Stimulated activated CD4-positive, alpha-beta T cell treated with anti-CD3 and anti-CD28 coated beads, Interleukin-15, amount 100 ng/mL, for 48 hours (primary cell): ENCODE results near the gene RPL18.

Source experiments
- DNase-seq, 2 donors: peaks; one replicate each; pipeline ENCODE4 v3.0.0-alpha.2; 2020; ENCODE audit warnings: low read depth in 2 of 2

RPL18 gene

DNA sequence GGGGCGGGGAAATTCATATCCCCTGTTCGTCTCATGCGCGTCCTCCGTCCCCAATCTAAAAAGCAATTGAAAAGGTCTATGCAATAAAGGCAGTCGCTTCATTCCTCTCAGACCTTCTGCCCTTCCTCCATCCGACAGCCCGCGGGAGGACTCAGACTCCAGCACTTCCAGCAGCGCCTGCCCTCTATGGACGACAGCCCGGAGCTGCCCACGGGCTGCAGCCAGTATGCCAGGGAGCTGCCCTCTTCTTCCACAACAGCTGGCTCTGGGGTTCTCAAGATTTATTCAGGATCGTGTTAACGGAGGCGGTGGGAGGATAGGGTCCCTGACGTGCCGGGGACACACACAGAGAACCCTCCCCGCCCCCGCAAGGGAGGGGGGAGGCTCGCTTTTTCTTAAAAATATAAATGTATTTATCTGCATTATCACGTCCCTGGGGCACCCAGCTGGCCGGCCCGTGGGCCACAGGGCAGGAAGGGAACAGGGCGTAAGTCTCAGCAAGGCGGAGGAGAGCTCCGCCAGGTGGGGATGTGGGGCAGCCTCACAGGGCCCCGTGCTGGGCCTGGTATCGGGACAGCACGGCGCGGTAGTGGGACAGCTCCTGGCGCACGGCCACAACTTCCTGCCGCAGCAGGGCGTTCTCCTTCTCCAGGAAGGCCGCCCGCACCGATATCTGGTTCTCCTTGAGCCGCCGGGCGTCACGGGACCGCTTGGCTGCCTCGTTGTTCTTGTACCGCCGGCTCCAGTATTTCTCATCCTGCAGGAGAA lies 11.5 kb upstream of the RPL18 start:
- no peak for DNase-seq

DNA sequence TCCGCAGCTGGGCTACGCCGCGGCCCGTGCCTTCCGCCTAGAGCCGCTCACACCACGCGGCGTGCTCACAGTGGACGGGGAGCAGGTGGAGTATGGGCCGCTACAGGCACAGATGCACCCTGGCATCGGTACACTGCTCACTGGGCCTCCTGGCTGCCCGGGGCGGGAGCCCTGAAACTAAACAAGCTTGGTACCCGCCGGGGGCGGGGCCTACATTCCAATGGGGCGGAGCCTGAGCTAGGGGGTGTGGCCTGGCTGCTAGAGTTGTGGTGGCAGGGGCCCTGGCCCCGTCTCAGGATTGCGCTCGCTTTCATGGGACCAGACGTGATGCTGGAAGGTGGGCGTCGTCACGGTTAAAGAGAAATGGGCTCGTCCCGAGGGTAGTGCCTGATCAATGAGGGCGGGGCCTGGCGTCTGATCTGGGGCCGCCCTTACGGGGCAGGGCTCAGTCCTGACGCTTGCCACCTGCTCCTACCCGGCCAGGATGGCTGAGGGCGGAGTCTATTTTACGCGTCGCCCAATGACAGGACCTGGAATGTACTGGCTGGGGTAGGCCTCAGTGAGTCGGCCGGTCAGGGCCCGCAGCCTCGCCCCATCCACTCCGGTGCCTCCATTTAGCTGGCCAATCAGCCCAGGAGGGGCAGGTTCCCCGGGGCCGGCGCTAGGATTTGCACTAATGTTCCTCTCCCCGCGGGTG lies 10.8 kb upstream of the RPL18 start:
- no peak for DNase-seq

DNA sequence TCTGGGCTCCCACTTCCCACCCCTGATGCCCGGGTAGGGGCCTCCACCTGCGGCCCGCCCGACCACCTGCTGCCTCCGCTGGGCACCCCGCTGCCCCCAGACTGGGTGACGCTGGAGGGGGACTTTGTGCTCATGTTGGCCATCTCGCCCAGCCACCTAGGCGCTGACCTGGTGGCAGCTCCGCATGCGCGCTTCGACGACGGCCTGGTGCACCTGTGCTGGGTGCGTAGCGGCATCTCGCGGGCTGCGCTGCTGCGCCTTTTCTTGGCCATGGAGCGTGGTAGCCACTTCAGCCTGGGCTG lies 10.3 kb upstream of the RPL18 start:
- no peak for DNase-seq

DNA sequence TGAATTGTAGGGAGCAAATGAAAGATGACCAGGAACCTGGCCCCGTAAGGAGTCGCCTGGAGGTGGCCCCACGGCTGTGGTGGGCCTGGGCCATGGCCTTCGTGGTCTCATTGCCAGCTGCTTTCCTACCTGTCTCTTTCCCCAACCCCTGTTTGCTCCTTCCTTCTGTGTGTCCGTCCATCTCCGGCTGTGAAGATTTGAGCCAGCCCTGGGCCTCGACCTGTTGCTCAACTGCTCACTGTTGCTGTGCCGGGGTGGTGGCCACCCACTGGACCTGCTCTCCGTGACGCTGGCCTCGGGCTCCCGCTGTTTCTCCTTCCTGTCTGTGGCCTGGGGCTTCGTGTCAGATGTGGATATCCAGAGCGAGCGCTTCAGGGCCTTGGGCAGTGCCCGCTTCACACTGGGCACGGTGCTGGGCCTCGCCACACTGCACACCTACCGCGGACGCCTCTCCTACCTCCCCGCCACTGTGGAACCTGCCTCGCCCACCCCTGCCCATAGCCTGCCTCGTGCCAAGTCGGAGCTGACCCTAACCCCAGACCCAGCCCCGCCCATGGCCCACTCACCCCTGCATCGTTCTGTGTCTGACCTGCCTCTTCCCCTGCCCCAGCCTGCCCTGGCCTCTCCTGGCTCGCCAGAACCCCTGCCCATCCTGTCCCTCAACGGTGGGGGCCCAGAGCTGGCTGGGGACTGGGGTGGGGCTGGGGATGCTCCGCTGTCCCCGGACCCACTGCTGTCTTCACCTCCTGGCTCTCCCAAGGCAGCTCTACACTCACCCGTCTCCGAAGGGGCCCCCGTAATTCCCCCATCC lies 9.7 kb upstream of the RPL18 start:
- no peak for DNase-seq

DNA sequence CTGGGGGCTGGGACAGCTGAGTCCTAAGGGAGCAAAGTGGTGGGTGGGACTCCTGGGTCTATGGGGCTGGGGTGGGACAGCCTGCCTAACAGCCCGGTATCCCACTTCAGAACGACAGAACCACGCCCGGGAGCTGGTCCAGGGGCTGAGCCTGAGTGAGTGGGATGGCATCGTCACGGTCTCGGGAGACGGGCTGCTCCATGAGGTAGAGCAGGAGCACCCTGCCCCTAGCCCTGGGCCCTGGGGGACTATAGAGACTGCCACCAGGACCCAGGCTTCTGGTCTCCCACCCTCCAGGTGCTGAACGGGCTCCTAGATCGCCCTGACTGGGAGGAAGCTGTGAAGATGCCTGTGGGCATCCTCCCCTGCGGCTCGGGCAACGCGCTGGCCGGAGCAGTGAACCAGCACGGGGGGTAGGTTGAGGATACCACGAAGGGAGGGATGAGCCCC lies 8.9 kb upstream of the RPL18 start:
- DNase-seq: no peak

DNA sequence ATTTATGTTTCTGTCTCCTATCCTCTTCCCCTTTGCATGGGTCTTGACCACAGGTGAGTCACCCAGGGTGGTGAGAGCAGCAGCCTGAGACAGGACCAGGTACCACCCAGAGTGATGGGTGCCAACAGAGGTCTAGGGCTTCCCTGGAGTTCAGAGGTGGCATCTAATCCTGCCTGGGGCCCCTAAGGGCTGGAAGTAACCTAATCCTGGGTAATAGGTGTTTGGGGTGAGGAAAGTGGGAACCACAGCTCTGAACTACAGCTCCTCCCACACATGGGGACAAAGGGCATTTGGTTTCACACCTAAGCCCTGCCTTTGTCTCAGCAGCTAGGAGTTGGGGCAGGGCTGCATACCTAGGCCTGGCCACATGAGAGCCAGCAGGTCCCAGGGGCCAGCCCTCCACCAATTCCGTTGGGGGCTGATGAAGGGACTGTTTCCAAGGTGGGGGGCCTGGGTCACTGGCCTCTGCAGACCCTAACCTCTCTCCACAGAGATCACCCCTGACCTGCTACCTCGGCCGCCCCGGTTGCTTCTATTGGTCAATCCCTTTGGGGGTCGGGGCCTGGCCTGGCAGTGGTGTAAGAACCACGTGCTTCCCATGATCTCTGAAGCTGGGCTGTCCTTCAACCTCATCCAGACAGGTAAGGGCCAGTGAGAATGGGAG lies 8.4 kb upstream of the RPL18 start:
- DNase-seq: no peak

DNA sequence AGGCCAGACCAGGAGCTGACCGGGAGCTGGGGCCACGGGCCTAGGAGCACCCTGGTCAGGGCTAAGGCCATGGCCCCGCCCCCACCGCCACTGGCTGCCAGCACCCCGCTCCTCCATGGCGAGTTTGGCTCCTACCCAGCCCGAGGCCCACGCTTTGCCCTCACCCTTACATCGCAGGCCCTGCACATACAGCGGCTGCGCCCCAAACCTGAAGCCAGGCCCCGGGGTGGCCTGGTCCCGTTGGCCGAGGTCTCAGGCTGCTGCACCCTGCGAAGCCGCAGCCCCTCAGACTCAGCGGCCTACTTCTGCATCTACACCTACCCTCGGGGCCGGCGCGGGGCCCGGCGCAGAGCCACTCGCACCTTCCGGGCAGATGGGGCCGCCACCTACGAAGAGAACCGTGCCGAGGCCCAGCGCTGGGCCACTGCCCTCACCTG lies 6.9 kb upstream of the RPL18 start:
- DNase-seq: no peak

DNA sequence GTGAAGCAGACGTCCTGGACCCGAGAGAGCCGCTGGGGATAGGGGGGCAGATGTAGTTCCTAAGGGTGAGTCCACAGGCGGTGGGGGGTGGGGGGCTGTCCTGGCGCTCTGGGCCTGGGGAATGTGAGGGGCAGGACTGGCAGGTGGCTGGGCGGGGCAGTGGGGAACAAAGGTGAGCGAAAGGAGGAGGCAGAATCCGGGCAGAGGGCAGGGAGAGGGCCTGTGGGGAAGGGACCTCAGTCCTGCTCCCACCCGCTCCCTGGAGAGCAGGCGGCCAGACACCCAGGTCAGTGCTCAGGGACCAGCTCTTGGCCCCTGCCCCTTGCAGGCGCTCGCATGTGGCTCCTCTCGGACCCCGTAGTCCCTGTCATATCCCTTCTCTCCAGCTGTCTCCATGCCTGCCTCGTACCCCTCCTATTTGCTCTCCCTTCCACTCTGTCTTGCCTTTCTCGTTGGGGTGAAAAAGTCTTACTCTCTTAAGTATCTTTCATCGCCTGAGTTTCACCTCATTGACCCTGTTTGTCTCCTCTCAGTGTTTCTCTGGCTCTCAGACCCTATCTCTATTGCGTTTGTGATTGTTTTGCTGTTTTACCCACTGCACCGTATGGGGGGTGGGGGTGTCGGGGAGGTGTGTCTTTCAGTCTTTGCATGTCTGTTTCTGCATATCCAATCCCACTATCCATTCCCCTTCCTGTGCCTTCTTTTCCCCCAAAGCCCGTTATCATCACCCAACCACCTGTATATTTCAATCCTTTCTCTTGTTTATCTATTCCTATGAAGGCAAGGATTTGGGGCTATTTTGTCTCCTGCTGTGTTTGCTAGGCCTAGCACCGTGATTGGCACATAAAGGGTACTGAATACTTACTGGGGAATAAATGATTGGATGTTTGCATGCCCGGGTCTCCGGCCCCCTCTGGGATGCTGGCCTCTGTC lies 6.1 kb upstream of the RPL18 start:
- DNase-seq: no peak

DNA sequence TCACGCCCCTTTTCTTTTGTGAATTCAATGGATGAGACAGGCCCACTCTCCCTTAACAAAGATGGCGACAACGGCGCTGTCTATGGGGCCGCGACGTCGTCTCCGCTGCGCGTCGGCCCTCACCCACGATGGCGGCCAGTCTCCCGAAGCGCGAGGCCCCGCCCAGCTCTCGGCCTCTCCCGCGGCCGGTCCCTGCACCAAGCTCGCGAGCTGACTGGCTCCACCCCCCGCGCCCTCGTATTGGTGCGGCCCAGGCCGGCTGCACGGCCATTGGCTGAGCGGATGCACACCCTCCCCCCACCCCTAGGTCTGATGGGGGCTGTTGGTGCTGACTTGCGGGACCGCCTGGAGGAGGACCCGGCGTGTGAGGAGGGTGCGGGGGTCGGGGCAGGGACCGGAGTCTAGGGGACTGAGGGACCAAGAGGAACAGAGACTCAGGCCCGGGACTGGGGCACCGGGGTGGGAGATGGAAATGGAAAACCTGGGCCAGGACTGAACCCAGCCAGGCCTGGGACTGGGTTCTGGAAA lies 5.2 kb upstream of the RPL18 start:
- peak; percentile 93 to 98 for DNase-seq

DNA sequence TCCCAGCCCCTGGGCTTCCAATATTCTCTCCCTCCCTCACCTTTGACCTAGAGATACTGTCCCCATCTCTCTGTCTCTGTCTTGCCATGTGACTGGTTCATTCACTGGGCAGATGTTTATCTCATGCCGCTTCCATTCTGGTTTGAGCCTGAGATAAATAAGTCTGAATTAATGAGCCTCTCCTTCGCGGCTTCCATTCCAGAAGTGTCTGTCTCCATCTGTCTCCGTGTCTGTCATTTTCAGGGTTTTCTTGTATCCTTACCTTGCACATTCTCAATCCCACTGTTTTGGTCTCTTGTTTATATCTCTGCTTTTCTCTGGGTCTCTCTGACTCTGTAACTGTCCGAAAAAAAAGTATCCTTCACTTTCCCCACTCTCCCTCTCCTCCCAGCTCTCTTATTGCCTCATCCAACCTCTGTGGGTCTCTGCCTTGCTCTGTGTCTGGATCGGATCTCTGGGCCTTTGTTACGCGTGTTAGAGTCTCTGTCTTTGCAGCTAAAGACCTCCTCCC lies 4.6 kb upstream of the RPL18 start:
- no peak for DNase-seq

DNA sequence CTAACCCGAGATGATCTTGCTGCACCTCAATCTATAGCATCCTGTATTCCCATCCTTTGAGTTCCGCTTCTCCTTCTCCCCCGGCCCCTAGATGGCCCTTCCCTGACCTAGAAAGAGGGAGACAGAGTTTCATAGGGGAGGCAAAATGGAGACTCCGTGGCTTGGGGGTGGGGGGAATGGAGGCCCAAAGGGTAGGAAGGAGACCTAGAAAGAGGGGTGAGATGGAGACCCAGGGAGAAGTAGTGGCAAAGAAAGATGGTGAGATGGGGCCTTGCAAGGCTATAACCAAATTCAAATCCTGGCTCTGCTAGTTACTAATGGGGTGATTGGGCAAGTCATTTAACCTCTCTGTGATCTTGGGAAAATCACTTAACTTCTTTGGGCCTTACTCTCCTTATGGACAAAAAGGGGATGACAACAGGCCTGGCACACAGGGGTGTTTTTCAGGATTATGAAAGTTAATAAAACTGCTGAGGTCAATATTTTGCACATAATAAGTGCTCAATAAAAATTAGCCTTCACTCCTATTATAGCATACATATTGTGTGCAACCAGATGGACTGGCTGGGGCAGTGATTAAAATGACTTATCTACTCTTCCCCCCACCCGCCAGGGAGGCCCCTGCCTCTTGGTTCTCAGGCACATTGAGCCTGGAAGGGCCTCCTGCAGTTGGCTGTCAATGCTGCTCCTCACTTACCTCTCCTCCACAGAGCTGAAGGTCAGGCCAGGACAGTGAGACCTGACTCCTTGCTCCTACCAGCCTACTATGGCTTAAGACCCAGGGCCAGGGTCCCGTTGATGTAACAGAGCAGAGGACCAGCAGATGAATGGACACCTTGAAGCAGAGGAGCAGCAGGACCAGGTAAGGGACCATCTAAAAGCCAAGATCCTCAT lies 961 bp upstream of the RPL18 start:
- no peak for DNase-seq

DNA sequence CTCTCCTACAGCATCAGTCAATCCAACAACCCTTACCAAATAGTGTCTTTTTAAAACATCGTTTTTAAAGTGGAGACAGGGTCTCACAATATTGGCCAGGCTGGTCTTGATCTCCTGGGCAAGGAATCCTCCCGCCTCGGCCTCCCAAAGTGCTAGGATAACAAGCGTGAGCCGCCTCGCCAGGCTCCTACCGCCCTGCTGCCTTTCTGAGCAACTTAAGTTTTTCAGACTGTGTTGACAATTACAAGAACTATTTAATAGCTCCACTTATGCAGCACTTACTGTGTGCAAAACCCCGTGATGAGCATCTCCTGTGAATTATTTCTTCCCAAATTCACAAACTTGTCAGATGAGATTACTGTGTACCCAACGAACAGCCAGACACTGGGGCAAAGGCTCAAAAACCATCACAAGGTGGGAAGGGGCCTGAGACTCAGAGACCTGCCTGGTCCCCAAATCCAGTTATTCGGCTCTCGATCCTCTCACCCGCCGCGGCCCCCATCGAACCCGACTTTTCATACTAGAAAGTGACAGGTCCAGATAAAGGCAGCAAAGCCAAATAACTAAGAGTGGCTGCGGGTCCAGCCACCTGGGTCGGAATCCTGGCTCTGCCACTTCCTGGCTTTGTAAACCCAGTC lies 581 bp downstream of the RPL18 start:
- DNase-seq: no peak

DNA sequence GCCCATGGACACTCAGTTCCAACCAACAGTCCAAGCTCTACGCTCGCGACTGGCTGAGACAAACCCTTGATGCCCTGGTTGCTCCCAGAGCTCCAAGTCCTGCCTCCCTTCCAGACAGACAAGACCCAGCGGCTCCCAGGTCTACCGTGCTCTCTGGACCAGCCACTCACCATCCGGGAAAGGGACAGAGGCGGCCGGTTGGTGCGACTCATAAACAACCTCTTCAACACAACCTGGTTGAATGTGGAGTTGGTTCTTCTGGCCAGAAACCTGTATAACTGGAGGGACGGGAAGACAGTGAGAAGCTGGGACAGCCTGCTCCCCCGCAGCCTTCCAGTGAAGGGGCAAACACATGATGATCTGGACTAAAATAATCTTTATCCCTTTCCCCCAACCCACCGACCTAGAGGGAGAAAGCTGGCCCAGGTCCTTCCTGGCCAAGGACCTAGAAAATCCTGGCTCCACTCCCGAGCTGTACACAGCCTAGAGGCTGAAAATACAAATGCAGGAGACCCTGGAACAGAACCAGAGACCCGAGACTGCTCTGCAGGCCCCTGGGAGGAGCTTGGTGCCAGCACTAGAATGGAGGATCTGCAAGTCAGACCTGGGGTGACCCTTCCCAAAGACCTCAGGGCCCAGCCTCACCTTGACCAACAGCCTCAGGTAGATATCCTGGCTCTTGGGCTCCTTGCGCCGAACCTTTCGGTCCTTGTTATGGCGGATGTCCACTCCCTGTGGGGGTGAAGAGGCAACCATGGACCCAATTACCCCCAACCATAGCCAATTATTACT lies 1.6 kb downstream of the RPL18 start:
- no peak for DNase-seq

DNA sequence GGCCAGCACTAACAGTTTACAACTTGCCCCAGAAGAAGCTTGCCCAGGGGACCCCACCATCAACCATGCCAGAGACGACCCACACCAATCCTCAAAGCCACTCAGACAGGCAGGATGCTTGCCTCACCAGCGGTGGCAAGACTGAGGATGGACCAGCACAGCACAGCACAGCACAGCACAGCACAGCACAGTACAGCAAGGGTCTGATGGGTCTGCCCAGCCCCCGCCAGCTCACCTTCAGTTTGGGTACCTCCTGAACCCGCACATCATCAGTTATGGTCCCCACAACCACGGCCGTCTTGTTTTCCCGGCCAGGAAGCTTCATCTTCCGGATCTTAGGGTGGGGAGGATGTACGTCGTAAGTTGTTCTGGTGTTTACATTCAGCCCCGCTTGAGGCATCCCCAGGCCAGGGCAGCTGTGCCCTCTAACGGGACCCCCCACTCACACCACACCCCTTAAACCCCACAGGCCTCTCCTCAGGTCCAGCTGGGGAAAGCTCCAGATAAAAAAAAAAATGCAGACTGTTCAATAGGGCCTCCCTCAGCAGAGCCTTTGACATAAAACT lies 2.4 kb downstream of the RPL18 start:
- DNase-seq: no peak

DNA sequence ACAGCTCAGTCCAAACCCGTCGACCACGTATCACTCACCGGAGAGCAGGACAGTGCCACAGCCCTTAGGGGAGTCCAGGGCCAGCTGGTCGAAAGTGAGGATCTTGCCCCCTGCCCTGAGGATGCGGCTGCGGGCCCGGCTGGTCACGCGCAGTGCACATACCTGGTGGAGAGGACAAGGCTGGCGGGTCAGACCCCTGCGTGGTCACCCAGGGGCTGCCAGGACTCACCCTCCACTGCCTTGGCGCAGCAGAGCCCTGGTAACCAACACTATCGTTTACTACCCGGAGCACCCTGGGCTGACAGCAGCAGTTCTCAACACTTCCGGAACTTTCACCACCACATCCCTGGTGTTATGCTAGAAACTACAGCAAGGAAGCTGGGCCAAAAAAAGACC lies 2.9 kb downstream of the RPL18 start:
- no peak for DNase-seq

DNA sequence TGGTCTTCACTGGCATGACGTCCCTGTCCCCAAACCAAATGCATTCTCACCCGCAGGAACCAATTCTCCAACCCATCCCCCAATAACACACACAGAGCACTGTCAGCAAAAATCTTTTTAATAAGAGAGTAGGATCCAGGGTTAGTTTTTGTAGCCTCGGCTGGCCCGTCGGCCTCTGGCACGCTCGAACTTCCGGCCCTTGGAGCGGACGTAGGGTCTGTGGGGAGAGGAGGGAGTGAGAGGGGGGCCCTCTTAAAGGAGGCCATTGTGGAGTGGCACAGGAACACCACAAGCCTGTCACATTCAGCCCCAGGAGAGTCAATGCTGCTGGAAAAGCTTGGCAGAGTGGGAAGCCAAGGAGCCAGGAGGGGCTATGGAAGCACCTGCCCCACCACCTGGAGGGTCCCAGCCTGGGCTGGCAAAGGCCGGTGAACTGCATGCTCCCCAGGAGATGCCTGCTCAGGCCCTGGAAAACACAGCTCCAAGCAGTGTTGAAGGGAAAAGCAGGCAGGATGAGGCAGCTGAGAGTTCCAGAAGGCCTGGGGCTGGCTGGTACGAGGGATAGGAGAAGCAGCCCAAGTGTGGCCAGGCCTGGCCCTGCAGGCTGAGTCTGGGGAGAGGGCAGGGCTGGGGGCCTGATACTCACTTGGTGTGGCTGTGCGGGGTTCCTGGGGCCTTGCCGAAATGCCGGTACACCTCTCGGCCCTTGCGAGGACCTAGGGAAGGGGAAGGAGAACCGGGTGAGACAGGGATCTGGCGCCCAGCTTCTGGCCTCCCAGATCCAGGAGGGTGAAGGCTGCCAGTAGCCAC lies 3.5 kb downstream of the RPL18 start:
- DNase-seq: no peak
